GM06990 (cell line): ENCODE results near the gene SENP1.

Source experiments
- DNase-seq: peaks from one replicate; pipeline ENCODE4 v3.0.0-alpha.2; 2011; ENCODE audit not compliant: insufficient read length; ENCODE audit errors: extremely low read depth
- H3K27me3 ChIP-seq: replicated peaks from 2 replicates; pipeline ENCODE4 v1.6.0; 2011; ENCODE audit warnings: low read length; ENCODE audit not compliant: control insufficient read depth, insufficient read depth
- H3K36me3 ChIP-seq: 2 replicates; pipeline ENCODE4 v1.5.1; 2011; ENCODE audit warnings: low read length; ENCODE audit not compliant: control insufficient read depth, insufficient read depth
- H3K4me3 ChIP-seq: replicated peaks from 2 replicates; pipeline ENCODE4 v1.5.1; 2011; ENCODE audit warnings: low read depth, mild to moderate bottlenecking, control low read depth, low read length
- CTCF ChIP-seq: IDR thresholded peaks from 2 replicates; pipeline ENCODE4 v1.5.1; 2011; ENCODE audit warnings: low read length, control low read depth, mild to moderate bottlenecking, inconsistent platforms; ENCODE audit not compliant: insufficient read depth, poor library complexity, severe bottlenecking

SENP1 gene

DNA sequence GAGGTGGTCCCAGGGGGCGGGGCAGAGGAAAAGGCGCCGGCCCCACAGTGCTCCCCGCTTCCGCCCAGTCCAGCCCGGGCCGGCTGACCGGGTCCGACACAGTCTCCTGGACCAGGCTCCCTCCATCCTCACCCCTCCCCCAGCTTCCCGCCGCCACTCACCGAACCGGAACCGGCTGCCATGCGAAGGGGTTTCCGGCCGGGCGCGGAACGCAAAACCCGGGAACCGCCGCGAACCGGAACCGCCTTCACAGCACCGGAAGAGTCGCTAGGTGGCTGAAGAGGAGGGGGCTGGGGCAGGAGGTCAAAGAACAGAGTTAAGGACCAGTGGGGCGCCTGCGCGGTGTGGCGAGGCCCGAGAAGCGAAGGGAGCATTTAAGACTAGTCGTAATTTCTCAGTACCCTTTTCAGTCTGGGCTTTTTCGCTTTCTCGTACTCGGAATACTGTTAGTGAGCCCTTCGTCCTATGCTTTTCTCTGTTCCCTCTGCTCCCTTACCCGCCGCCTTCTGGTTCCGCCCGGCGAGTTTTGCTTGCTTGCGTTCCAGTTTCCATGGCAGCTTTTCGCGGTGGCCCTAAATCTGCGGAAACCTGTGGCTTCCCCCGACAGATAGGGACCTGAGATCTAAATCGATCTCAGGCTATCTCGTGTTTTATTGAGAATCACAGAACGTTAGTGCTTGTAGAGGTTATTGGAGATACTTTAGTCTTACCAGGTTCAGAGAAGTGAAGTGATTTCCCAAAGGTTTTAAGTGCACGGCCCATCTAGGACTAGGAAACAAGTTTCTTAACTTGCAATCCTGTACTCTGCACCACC lies at the start of gene SENP1:
TSS of gene SENP1 (minus strand) at position 213 of the 814 bp plus-strand sequence. CDS start 4,607 bp downstream, outside the sequence.
- Histone ChIP-seq H3K27me3 (no peaks in the 10 kb centered on the region), H3K4me3 (peak within 1 kb of the TSS; percentile 87), H3K36me3 (no peaks in the 10 kb centered on the region; the same call in 1 of the 2 replicates)
- DNase-seq = peak; percentile 96
- TF ChIP-seq CTCF = no peak

GRCh38 chr12:48151103-48151771 lies 45.4 kb upstream of the SENP1 start:
- H3K4me3 ChIP-seq = no peak overlapping the region
- no peaks in the 10 kb centered on the region for H3K27me3 ChIP-seq
- no peak for TF ChIP-seq CTCF
- DNase-seq = no peak
- peaks cover 16% of the 10 kb centered on the region for H3K36me3 ChIP-seq

DNA sequence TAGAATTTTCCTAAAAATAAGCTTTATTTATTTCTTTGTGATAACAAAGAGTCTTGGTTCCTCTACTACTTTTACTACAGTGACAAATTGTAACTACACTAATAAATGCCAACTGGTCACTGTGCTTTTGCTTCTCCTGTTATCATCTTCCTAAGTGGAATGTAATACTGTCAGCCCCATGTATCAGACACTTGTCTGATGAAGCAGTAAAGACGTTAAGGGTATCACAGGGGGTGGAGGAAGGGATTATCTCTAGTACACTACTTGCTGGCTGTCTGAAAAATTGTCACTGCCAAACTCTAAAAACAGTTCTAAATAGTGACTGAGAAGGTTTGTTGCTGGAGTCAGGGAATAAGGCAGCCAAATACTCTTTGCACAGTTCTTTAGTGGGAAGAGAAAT lies 40.1 kb upstream of the SENP1 start:
- H3K36me3 ChIP-seq = peaks cover 36% of the 10 kb centered on the region
- DNase-seq = no peak
- no peak overlapping the region for H3K4me3 ChIP-seq
- no peaks in the 10 kb centered on the region for H3K27me3 ChIP-seq
- no peak for TF ChIP-seq CTCF

DNA sequence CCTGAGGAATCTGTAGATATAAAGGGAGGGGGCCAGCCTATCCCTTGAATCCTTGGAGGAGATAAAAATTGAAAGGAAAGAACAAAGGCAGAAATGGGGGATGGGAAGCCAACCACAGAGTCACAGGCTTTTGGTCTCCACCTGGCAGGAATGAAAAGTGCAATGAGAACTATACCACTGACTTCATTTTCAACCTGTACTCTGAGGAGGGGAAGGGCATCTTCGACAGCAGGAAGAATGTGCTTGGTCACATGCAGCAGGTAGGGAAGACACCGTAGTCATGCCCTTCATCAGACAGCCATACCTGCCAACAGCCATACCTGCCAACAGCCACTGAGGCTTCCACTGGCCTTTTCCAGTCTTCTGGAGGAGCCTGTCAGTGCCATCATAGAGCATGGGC lies 38.0 kb upstream of the SENP1 start:
- Histone ChIP-seq H3K36me3 (peaks cover 39% of the 10 kb centered on the region), H3K4me3 (no peak overlapping the region), H3K27me3 (no peaks in the 10 kb centered on the region)
- TF ChIP-seq CTCF = no peak
- no peak for DNase-seq

DNA sequence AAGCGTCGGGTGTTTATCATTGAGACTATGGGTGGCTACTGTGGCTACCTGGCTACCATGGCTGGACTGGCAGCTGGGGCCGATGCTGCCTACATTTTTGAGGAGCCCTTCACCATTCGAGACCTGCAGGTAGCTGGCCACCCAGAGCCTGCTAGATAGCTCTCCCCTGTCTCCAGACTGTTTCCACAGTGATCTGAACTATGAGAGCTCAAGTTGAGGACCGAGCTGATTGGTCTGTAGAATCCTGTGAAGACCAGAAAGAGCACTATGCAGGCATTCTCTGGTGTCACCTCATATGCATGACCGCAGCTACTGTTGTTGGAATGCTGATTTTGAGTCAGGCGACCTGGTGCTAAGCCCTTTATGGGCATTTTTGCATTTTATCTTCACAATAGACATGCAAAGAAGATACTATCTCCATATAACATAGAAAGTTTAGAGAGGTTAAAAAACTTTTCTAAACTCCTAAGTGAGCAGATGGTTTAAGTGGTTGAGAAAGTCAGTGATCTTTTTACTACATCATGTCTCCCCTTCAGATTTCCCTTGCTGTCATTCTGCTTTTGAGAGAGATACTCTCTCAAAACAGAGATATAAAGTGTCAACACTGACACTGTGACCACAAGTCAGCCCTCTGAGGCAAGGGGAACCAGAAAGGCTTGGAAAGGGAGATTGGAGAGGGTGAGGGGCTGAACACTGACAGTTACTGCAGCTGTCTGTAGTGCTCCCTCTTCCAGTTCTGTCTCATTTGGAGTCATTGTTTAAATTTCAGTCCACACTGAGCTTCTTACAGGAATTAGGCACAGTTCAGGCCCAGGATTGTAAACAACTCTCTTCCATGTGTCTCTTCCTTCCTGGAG lies 37.2 kb upstream of the SENP1 start:
- H3K4me3 ChIP-seq = no peak overlapping the region
- TF ChIP-seq CTCF = no peak
- H3K27me3 ChIP-seq = no peaks in the 10 kb centered on the region
- H3K36me3 ChIP-seq = peaks cover 40% of the 10 kb centered on the region
- DNase-seq = no peak
